Activated naive CD8-positive, alpha-beta T cell treated with anti-CD3 and anti-CD28 coated beads for 36 hours (primary cell): ENCODE data around the gene CD37. TPM values are rescaled to one million over a fixed set of nuclear protein-coding genes. Genes with fewer than 3 reads are reported as not detected.
A peak's percentile ranks its signal among the peaks of the same experiment; 100 is the strongest.

ENCODE experiments used
- DNase-seq: peaks from one replicate; pipeline ENCODE4 v3.0.0; 2021
- H3K27ac Mint-ChIP-seq: one replicate; pipeline ENCODE4 v1.8.0; 2022; ENCODE audit warnings: mild to moderate bottlenecking, moderate library complexity, mixed read lengths
- H3K27me3 Mint-ChIP-seq: one replicate; pipeline ENCODE4 v1.8.0; 2022; ENCODE audit warnings: mild to moderate bottlenecking, mixed read lengths
- H3K36me3 Mint-ChIP-seq: one replicate; pipeline ENCODE4 v1.8.0; 2021; ENCODE audit warnings: mild to moderate bottlenecking, mixed read lengths
- H3K4me1 Mint-ChIP-seq: one replicate; pipeline ENCODE4 v1.8.0; 2021; ENCODE audit warnings: mixed read lengths
- H3K4me3 Mint-ChIP-seq: one replicate; pipeline ENCODE4 v1.8.0; 2022; ENCODE audit warnings: mild to moderate bottlenecking, moderate library complexity, mixed read lengths
- H3K9me3 Mint-ChIP-seq: one replicate; pipeline ENCODE4 v1.8.0; 2022; ENCODE audit warnings: mixed read lengths
- total RNA-seq, 2 experiments: library from RNA; stranded (reverse); gene quantifications; one replicate each; pipeline ENCODE4 v1.2.3, GENCODE V29; 2021

CD37 gene
- total RNA-seq, 2 experiments from 2014 or later: 110 to 114 TPM

- Mint-ChIP-seq H3K27ac (peak overlapping the region; percentile 14), H3K9me3 (no peaks in the 10 kb centered on the region), H3K4me1 (peaks cover 40% of the 10 kb centered on the region), H3K36me3 (peaks cover 24% of the 10 kb centered on the region), H3K4me3 (peak overlapping the region; percentile 13), H3K27me3 (no peaks in the 10 kb centered on the region)
- DNase-seq: no peak
Observed at GRCh38 chr19:49337267-49338022, 2.2 kb downstream of the CD37 start.

- no peaks in the 10 kb centered on the region for H3K9me3 Mint-ChIP-seq
- H3K27me3 Mint-ChIP-seq: no peaks in the 10 kb centered on the region
- no peak for DNase-seq
- peaks cover 40% of the 10 kb centered on the region for H3K4me1 Mint-ChIP-seq
- peak overlapping the region; percentile 22 for H3K4me3 Mint-ChIP-seq
- peaks cover 24% of the 10 kb centered on the region for H3K36me3 Mint-ChIP-seq
- peak overlapping the region; percentile 72 for H3K27ac Mint-ChIP-seq
Observed at GRCh38 chr19:49338023-49338677, 2.9 kb downstream of the CD37 start.

DNA sequence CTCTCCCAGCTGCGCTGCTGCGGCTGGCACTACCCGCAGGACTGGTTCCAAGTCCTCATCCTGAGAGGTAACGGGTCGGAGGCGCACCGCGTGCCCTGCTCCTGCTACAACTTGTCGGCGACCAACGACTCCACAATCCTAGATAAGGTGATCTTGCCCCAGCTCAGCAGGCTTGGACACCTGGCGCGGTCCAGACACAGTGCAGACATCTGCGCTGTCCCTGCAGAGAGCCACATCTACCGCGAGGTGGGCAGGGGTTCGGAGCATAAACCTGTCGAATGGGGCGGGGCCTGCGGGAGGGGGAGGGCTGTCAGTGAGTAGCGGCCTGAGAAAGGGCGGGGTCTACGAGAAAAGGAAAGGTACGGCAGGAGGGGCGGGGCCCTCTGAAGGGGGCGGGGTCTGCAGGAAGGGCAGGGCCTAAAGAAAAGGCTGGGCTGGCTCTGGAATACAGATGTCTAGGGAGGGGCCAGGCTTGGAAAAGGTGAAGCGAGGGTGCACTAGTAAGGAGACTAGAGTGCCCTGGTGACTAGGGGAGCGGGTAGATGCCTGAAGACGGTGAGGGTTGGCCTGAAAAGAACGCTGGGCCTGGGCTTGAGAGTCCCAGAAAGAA, 3.6 kb downstream of the CD37 start:
- H3K27ac Mint-ChIP-seq: peak overlapping the region; percentile 72
- peaks cover 34% of the 10 kb centered on the region for H3K4me1 Mint-ChIP-seq
- peak overlapping the region; percentile 22 for H3K4me3 Mint-ChIP-seq
- peak; percentile 33 for DNase-seq
- no peaks in the 10 kb centered on the region for H3K9me3 Mint-ChIP-seq
- peaks cover 24% of the 10 kb centered on the region for H3K36me3 Mint-ChIP-seq
- no peaks in the 10 kb centered on the region for H3K27me3 Mint-ChIP-seq

DNA sequence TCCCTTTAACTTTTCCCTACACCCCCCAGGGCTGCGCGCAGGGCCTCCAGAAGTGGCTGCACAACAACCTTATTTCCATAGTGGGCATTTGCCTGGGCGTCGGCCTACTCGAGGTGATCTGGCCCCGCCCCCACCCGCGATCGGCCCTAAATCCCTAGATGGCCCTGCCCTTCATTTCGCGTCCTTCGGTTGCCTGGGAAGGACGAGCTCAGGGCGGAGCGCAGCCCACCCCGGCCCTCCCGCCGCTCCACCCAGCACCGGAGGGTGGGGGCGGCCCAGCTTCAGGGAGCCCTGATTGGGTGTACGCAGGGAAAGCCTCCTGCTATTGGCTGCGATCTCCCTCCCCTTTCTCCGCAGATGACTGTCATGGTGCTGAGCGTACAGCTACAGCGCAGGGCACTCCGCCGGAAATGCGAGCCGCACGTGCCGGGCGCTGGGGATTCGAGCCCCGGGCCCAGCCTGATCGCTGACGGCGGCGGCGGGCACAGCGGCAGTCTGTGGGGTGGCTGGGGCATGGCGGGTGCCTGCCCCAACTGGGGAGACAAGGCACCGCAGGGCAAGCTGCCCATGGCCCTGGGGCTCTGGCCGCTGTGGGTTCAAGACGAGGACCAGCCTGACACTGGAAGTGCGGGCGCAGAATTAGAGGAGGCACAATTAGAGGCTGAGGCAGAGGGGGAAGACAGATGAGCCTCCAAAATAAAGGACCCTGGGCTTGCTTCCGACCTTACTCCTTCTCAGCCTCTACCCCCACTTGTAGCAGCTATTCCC, 4.3 kb downstream of the CD37 start:
- no peak for DNase-seq
- Mint-ChIP-seq H3K4me1 (peaks cover 29% of the 10 kb centered on the region), H3K9me3 (no peaks in the 10 kb centered on the region), H3K27ac (peak overlapping the region; percentile 59), H3K27me3 (no peaks in the 10 kb centered on the region), H3K36me3 (peaks cover 24% of the 10 kb centered on the region), H3K4me3 (no peak overlapping the region)

DNA sequence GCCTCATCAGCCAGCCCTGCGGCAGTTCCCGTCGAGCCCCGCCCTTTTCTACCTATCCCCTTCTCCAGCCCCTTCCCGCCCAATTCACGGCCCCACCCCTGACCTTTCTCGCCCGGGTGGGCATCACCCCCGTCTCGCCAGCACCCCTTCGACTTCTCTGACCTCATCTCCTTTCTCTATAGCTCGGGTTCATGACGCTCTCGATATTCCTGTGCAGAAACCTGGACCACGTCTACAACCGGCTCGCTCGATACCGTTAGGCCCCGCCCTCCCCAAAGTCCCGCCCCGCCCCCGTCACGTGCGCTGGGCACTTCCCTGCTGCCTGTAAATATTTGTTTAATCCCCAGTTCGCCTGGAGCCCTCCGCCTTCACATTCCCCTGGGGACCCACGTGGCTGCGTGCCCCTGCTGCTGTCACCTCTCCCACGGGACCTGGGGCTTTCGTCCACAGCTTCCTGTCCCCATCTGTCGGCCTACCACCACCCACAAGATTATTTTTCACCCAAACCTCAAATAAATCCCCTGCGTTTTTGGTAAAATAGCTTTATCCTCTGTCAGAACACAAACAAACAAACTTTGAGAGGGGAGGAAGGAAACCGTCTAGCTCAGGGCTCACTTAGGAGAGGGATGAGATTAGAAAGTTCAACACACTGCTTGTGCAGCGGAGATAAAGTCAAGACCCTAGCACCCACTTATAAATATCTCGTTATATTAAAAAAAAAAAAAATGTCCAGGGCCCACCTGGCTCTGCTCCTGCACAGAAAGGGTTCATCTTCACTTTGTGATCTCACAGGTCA, 5.1 kb downstream of the CD37 start:
- peaks cover 28% of the 10 kb centered on the region for H3K4me1 Mint-ChIP-seq
- peak overlapping the region; percentile 59 for H3K27ac Mint-ChIP-seq
- H3K9me3 Mint-ChIP-seq: no peaks in the 10 kb centered on the region
- H3K36me3 Mint-ChIP-seq: peaks cover 24% of the 10 kb centered on the region
- no peak for DNase-seq
- H3K27me3 Mint-ChIP-seq: no peaks in the 10 kb centered on the region
- no peak overlapping the region for H3K4me3 Mint-ChIP-seq

DNA sequence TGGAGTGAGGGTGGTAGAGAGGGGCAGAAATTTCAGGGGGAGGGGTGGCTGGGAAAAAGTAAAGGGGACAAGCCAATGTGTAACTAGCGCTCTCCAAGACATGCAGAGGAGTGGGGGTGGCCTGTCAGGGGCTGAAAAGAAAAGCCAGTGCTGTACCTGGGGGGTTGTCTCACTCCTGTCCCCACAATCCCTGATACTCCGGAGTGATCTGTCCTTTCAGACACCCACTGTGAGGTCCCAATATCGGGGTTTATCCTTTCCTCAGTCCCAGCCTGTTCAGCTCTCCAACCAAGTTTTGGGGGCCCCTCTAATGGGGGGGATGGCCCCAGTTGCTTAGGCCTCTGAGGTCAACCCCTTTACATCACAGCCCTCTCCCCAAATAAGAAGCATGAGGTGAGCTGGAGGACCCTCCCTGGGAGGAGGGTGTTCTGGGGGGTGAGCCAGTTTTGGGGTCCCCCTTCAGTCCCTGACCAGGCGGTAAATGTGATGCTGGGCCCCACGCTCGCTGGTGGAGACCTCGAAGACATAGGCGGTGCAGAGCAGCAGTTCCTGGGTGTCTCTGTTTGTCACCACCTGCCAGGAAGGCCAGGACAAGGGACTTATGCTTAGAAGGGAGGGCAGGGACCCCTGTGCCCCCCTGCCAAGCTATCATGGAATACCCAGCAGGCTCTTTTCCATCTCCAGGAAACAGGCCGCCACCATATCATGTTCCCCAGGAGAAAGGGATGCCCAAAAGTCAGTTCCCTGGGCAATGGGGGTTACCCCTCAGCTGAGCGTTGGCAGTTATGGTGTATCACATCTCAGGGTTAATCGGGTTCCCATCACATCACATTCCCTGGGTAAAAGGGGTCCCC, 5.9 kb downstream of the CD37 start:
- Mint-ChIP-seq H3K36me3 (peaks cover 24% of the 10 kb centered on the region), H3K4me1 (peaks cover 25% of the 10 kb centered on the region), H3K27me3 (no peaks in the 10 kb centered on the region), H3K9me3 (no peaks in the 10 kb centered on the region), H3K4me3 (no peak overlapping the region), H3K27ac (no peak overlapping the region)
- DNase-seq: no peak

DNA sequence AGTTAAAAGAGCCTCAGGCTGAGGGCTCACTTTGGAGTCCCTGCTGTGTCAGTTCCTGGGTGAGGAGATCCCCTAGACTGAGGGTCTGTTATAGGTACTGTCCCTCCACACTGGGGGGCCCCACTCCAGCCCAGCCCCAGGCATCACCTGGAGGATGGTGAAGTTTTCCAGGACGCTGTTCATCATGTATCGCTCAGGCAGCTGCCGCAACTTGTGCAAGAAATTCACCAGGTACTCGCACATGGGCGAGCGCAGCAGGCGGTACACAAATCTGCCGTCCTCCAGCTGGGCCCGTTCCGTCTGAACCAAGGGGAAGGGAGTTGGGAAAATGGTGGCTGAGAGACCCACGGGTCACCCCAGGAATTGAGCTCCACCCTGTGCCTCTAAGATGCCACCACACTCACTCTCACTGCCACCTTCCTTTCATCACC, 7.1 kb downstream of the CD37 start:
- Mint-ChIP-seq H3K27me3 (no peaks in the 10 kb centered on the region), H3K27ac (no peak overlapping the region), H3K36me3 (peaks cover 21% of the 10 kb centered on the region), H3K9me3 (no peaks in the 10 kb centered on the region), H3K4me1 (peaks cover 17% of the 10 kb centered on the region), H3K4me3 (no peak overlapping the region)
- no peak for DNase-seq

GRCh38 chr19:49343123-49343522, 7.9 kb downstream of the CD37 start:
- no peak for DNase-seq
- H3K27ac Mint-ChIP-seq: no peak overlapping the region
- no peak overlapping the region for H3K4me3 Mint-ChIP-seq
- peaks cover 15% of the 10 kb centered on the region for H3K4me1 Mint-ChIP-seq
- peaks cover 16% of the 10 kb centered on the region for H3K36me3 Mint-ChIP-seq
- no peaks in the 10 kb centered on the region for H3K27me3 Mint-ChIP-seq
- no peaks in the 10 kb centered on the region for H3K9me3 Mint-ChIP-seq

DNA sequence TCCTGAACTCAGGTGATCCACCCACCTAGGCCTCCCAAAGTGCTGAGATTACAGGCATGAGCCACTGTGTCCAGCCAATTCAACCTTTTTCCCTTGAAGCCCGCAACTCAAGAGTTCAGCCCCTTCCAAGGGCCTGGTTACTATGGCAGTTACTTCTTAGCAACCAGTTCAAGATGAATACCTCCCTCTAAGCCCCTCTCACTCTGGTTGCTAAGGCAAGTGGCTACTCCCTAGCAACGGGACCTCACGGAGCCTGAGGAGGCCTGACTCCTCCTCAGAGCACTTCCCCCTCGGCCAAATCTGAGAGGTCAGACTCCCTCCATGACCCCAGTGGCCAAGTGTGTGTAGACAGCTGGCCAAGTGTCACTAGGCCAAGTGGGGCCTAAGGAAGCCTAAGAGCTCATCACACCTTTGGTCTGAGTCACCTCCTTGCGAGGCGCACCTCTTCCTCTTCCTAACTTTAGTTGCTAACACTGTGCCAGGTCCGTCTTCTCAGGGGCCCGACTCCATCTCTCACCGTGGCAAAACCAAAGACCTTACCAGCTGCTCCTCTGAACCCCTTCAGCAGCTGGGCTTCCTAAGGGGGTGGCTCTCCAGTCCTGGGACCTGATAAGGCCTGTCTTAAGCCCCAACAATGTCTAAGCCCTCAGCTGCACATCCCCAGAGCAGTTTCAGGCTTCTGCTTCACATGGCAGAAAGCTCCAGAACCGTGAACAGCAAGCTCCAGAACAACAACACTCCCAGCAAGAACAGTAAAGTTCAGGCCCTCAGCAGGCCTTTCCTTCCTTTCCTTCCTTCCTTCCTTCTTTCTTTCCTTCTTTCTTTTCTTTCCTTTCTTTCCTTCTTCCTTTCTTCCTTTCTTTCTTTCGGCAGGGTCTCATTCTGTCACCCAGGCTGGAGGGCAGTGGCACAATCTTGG, 9.6 kb downstream of the CD37 start:
- Mint-ChIP-seq H3K27me3 (no peaks in the 10 kb centered on the region), H3K27ac (no peak overlapping the region), H3K4me3 (no peak overlapping the region)

DNA sequence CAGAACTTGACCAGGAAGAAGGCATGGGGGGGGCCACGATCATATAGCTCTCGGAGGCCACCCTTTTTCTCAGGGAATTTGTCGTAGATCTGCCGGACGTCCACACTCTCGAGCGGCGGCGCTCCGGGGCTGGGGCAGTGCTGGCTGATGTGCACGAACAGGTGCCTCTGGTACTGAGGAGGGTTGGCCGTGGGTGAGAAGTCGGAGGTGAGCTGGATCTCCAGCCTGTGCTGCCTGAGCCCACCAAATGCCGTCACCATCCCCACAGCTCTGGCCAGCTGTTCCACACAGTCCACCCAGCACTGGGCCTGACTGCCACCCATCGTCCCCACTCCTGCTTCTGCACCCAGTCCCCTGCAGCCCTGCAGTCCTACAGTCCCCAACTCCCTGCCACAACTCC, 12.0 kb downstream of the CD37 start:
- no peaks in the 10 kb centered on the region for H3K9me3 Mint-ChIP-seq
- H3K4me3 Mint-ChIP-seq: no peak overlapping the region
- H3K4me1 Mint-ChIP-seq: peaks cover 4% of the 10 kb centered on the region

More for the DNA sequence above, 9.6 kb downstream of the CD37 start:
- no peak for DNase-seq
- Mint-ChIP-seq H3K36me3 (peaks cover 7% of the 10 kb centered on the region), H3K4me1 (peaks cover 10% of the 10 kb centered on the region), H3K9me3 (no peaks in the 10 kb centered on the region)

DNA sequence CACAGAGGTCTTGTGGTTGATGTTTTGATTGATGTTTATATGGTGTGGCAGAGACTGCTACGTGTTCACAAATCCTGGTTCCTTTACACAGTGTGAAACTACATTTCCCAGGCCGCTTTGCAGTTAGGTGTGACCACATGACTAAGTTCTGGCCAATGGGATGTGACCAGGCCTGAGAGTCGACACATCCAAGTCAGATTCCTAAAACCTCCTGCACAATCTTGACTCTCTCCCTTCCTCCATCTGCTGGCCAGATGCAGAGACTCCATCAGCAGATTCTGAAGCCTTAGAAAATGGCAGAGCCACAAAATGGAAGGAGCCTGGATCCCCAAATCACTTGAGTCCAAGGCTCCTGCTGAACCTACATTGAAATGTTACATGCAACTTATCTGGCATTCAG, 12.6 kb downstream of the CD37 start:
- Mint-ChIP-seq H3K36me3 (no peaks in the 10 kb centered on the region), H3K4me1 (peaks cover 2% of the 10 kb centered on the region), H3K9me3 (no peaks in the 10 kb centered on the region), H3K4me3 (no peak overlapping the region), H3K27ac (no peak overlapping the region), H3K27me3 (no peaks in the 10 kb centered on the region)
- no peak for DNase-seq

More for the DNA sequence above, 12.0 kb downstream of the CD37 start:
- Mint-ChIP-seq H3K27me3 (no peaks in the 10 kb centered on the region), H3K27ac (no peak overlapping the region), H3K36me3 (no peaks in the 10 kb centered on the region)
- DNase-seq: no peak

DNA sequence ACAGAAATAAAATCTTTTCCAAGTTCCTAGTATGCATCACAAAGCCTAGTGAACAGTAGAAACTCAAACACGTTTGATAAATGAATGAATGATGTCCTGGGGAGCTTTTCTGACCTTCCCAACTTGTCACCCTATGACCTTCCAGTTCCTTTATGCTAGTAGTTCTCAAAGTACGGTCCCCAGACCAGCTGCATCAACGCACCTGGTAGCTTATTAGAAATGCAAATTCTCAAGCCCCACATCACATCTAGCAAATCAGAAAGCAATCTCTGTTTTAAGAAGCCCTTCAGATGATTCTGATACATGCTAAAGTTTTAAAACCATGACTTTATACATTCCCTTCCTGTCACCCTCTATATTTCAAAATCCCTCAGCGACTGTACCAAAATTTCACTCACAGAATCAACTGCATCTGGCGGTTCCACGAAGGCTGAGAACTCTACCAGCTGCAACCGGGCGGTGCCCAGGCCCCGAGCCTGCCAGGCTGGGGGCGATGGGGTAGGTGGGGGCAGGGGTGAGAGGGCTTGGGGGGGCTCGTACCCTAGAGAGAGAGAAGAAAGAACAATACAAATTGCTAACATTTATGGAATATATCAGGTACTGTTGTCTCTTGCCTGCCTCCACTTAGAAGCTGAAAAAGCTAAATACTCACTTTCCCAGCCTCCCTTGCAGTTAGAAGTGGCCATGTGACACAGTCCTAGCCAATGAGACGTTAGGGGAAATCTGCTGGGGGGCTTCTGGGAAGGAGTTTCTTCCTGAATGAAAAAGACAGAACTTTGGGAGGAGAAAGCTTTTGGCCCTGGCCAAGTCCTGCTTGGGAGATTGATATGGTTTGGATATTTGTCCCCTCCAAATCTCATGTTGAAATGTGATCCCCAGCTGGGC, 13.3 kb downstream of the CD37 start:
- no peaks in the 10 kb centered on the region for H3K36me3 Mint-ChIP-seq
- no peaks in the 10 kb centered on the region for H3K9me3 Mint-ChIP-seq
- no peak overlapping the region for H3K4me3 Mint-ChIP-seq
- H3K27ac Mint-ChIP-seq: no peak overlapping the region
- no peaks in the 10 kb centered on the region for H3K4me1 Mint-ChIP-seq
- H3K27me3 Mint-ChIP-seq: no peaks in the 10 kb centered on the region
- no peak for DNase-seq
